Memory B cell (primary cell): Measurements from ENCODE around the gene TNFSF13B.
"Not testable (repeated sequence)": the region's sequence is repeated elsewhere in the genome, so short reads cannot be mapped to it uniquely, and the experiment has no call there.

Source experiments
- ATAC-seq: fragments of 150-1000 bp; cut with Tn5 transposase; 2 replicates; pipeline ENCODE4 v1.10.0; 2021; ENCODE audit warnings: low read depth, mild to moderate bottlenecking, moderate library complexity
- DNase-seq, 2 donors: peaks; one replicate each; pipeline ENCODE4 v3.0.0; 2022; ENCODE audit warnings: low spot score in 2 of 2
- H3K27ac Mint-ChIP-seq: one replicate; pipeline ENCODE4 v1.8.0; 2022; ENCODE audit warnings: mild to moderate bottlenecking, moderate library complexity, mixed read lengths
- H3K27me3 Mint-ChIP-seq: one replicate; pipeline ENCODE4 v1.8.0; 2022; ENCODE audit warnings: mixed read lengths
- H3K36me3 Mint-ChIP-seq: one replicate; pipeline ENCODE4 v1.8.0; 2022; ENCODE audit warnings: mild to moderate bottlenecking, mixed read lengths
- H3K4me1 Mint-ChIP-seq: one replicate; pipeline ENCODE4 v1.8.0; 2022; ENCODE audit warnings: mixed read lengths
- H3K4me3 Mint-ChIP-seq: one replicate; pipeline ENCODE4 v1.8.0; 2022; ENCODE audit warnings: mild to moderate bottlenecking, moderate library complexity, mixed read lengths
- H3K9me3 Mint-ChIP-seq: one replicate; pipeline ENCODE4 v1.8.0; 2022; ENCODE audit warnings: mixed read lengths

Gene TNFSF13B

DNA sequence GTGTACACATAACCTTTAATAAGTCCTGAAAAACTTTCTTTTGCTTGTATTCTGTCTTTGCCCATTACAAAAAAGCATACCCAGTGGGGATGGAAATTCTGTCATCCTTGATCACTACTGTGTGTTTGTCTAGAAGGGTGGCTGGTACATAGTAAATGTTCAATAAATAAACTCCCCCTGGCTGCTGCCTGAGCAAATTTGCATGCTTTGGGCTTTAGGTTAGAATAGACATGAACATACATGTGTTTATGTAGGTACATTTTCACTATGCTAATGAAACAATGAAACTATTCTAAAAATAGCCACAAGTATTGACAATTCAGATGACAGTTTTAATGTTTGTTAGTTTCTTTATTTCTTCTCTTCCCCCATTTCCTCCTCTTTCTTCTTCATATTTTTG is 36.1 kb downstream of the TNFSF13B start:
- Mint-ChIP-seq H3K9me3 (peaks cover 5% of the 10 kb centered on the region), H3K27ac (no peak overlapping the region), H3K4me1 (no peaks in the 10 kb centered on the region), H3K27me3 (no peaks in the 10 kb centered on the region), H3K4me3 (no peak overlapping the region), H3K36me3 (peaks cover 5% of the 10 kb centered on the region)
- DNase-seq: no peak
- ATAC-seq: no peak

- DNase-seq: no peak
- peaks cover 5% of the 10 kb centered on the region for H3K36me3 Mint-ChIP-seq
Measured at GRCh38 chr13:108306860-108307259, 37.3 kb downstream of the TNFSF13B start.

DNA sequence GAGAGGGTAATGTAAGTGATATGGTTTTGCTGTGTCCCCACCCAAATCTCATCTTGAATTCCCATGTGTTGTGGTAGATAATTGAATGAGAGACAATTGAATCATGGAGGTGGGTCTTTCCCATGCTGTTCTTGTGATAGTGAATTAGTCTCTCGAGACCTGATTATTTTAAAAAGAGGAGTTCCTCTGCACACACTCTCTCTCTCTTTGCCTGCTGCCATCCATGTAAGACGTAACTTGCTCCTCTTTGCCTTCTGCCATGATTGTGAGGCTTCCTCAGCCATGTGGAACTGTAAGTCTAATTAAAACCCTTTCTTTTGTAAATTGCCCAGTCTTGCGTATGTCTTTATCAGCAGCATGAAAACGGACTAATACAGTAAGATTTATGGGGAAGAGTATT is 42.1 kb downstream of the TNFSF13B start:
- not testable (repeated sequence) for H3K4me3 Mint-ChIP-seq, H3K27me3 Mint-ChIP-seq, H3K27ac Mint-ChIP-seq, ATAC-seq, H3K36me3 Mint-ChIP-seq, DNase-seq
- H3K9me3 Mint-ChIP-seq: peaks cover 10% of the 10 kb centered on the region
- peaks cover 17% of the 10 kb centered on the region for H3K4me1 Mint-ChIP-seq

More at GRCh38 chr13:108306860-108307259, 37.3 kb downstream of the TNFSF13B start:
- no peak overlapping the region for H3K27ac Mint-ChIP-seq
- H3K27me3 Mint-ChIP-seq: no peaks in the 10 kb centered on the region
- H3K4me3 Mint-ChIP-seq: no peak overlapping the region
- peaks cover 8% of the 10 kb centered on the region for H3K9me3 Mint-ChIP-seq
- no peak for ATAC-seq
- H3K4me1 Mint-ChIP-seq: no peaks in the 10 kb centered on the region

DNA sequence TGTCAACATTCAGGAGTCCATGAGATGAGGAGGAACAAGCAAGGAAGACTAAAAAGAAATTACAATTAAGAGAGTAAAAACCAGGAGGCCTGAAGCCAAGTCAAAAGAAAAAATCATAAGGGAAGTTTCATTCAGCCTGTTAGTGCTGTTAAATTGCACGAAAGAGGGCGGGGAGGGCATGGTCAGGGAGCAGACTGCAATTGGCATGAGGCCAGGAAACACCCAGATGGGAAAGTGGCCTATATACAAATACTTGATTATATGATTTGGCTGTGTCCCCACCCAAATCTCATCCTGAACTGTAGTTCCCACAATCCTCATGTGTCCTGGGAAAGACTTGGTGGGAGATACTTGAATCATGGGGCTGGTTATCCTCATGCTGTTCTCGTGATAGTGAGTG is 43.9 kb downstream of the TNFSF13B start:
- H3K9me3 Mint-ChIP-seq: peaks cover 10% of the 10 kb centered on the region
- H3K27ac Mint-ChIP-seq: no peak overlapping the region
- peaks cover 5% of the 10 kb centered on the region for H3K36me3 Mint-ChIP-seq
- no peak overlapping the region for H3K4me3 Mint-ChIP-seq
- ATAC-seq (no peak), DNase-seq (no peak)
- no peaks in the 10 kb centered on the region for H3K27me3 Mint-ChIP-seq
- H3K4me1 Mint-ChIP-seq: peaks cover 17% of the 10 kb centered on the region

DNA sequence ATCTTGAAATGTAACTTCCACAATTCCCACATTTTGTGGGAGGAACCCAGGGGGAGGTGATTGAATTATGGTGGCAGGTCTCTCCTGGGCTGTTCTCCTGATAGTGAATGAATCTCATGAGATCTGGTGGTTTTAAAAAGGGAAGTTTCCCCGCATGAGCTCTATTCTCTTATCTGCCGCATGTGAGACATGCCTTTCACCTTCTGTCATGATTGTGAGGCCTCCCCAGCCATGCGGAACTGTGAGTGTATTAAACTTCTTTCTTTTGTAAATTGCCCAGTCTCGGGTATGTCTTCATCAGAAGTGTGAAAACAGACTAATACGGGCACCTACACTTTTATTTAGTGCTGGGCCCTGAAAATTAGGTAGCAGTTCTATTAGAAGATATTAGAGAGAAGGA is 45.8 kb downstream of the TNFSF13B start:
- Mint-ChIP-seq H3K36me3 (no peaks in the 10 kb centered on the region), H3K27me3 (peaks cover 4% of the 10 kb centered on the region), H3K27ac (peak overlapping the region; percentile 8), H3K4me3 (no peak overlapping the region), H3K9me3 (peaks cover 5% of the 10 kb centered on the region), H3K4me1 (peaks cover 17% of the 10 kb centered on the region)
- peak; percentile 95 for ATAC-seq
- peak in 1 of 2 donors; percentile 27 for DNase-seq

DNA sequence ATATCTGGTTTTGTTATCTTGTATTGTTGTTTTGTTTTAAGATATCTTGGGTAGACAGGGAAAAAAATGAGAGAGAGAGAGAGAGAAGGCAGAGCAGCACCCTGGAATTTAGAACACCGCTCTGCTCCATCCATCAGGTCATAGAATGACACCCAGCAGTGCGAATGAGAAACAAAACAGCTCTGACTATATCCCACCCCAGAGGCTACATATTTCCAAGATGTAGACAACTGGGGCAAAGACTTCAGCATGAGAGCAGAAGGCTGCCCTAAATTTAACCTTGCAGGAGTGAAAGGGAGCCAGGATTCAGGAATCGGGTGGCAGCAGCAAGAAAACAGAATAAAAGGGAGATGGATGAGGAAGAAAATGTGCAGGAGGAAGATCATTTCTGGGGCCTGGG is 46.5 kb downstream of the TNFSF13B start:
- Mint-ChIP-seq H3K27ac (no peak overlapping the region), H3K9me3 (peaks cover 5% of the 10 kb centered on the region), H3K4me3 (no peak overlapping the region), H3K36me3 (no peaks in the 10 kb centered on the region), H3K27me3 (peaks cover 4% of the 10 kb centered on the region), H3K4me1 (peaks cover 17% of the 10 kb centered on the region)
- no peak for ATAC-seq
- no peak for DNase-seq

DNA sequence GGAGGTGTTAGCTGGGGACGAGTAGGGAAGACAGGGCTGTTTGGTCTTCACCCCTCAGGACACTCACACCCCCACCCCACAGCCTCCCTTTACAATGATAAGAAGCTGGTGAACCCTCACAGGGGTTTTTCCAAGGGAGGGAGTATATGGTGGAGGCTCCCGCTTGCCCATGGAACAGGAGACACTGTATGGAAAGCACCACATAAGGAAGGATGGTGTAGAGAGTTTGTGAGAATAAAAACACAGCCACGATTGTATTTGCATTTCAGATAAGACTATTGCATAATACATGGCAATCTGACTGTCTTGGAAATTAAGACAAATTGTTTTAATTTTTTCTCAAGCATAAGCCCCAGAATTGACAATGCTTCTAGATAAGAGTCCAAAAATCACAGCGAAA is 46.9 kb downstream of the TNFSF13B start:
- ATAC-seq (no peak), DNase-seq (no peak)
- H3K9me3 Mint-ChIP-seq: peaks cover 5% of the 10 kb centered on the region
- no peaks in the 10 kb centered on the region for H3K36me3 Mint-ChIP-seq
- H3K27ac Mint-ChIP-seq: no peak overlapping the region
- peaks cover 17% of the 10 kb centered on the region for H3K4me1 Mint-ChIP-seq
- H3K27me3 Mint-ChIP-seq: peaks cover 4% of the 10 kb centered on the region
- no peak overlapping the region for H3K4me3 Mint-ChIP-seq

- DNase-seq: peak in 1 of 2 donors; percentile 21
- Mint-ChIP-seq H3K4me3 (no peak overlapping the region), H3K9me3 (no peaks in the 10 kb centered on the region), H3K27me3 (peaks cover 4% of the 10 kb centered on the region), H3K36me3 (no peaks in the 10 kb centered on the region), H3K27ac (no peak overlapping the region), H3K4me1 (peaks cover 7% of the 10 kb centered on the region)
- peak; percentile 74 for ATAC-seq
Measured at GRCh38 chr13:108322206-108322824, 52.8 kb downstream of the TNFSF13B start.

DNA sequence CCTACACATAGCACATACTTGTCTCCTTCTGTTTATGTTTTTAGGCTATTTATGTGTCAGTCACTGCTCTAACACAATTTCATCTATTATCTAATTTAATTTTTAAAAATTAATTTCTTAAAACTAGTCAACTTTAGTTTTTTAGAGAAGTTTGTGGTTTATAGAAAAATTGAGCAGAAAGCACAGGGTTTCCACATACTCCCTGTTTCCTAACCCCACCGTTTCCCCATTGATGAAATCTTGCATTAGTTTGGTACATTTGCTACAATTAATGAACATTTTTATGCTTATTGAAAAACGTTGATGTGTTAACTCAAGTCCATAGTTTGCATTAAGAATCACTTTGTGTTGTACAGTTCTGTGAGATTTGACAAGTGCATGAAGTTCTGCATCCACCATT is 53.5 kb downstream of the TNFSF13B start:
- Mint-ChIP-seq H3K9me3 (no peaks in the 10 kb centered on the region), H3K36me3 (no peaks in the 10 kb centered on the region), H3K4me3 (no peak overlapping the region), H3K27ac (no peak overlapping the region), H3K4me1 (peaks cover 7% of the 10 kb centered on the region), H3K27me3 (peaks cover 4% of the 10 kb centered on the region)
- ATAC-seq (no peak), DNase-seq (no peak)

DNA sequence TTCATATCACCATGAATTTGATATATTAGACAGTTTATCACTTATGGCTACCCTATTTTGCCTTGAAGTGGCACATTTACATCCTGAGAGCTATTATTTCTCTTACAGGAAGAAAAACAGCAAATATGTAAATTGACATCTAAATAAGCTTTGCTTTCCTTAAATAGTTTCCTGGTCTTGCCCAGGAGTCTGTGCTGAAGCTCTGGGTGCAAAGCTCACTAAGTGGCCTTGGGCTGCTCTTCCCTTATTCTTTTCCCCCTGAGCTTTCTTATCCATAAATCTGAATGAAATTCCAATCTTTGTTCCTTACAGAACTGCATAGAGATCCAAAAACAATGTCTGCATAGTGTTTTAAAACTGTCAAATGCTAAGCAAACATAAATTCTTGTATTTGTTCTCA is 56.3 kb downstream of the TNFSF13B start:
- Mint-ChIP-seq H3K9me3 (no peaks in the 10 kb centered on the region), H3K36me3 (no peaks in the 10 kb centered on the region), H3K4me3 (peak overlapping the region; percentile 22), H3K4me1 (peaks cover 7% of the 10 kb centered on the region), H3K27me3 (peaks cover 5% of the 10 kb centered on the region), H3K27ac (peak overlapping the region; percentile 78)
- ATAC-seq: no peak
- DNase-seq: no peak

GRCh38 chr13:108326309-108326708 is 56.8 kb downstream of the TNFSF13B start:
- DNase-seq: peak in 1 of 2 donors; percentile 5
- peak; percentile 80 for ATAC-seq
- Mint-ChIP-seq H3K27ac (peak overlapping the region; percentile 78), H3K36me3 (no peaks in the 10 kb centered on the region), H3K27me3 (peaks cover 5% of the 10 kb centered on the region), H3K4me3 (no peak overlapping the region), H3K4me1 (peaks cover 7% of the 10 kb centered on the region), H3K9me3 (no peaks in the 10 kb centered on the region)

DNA sequence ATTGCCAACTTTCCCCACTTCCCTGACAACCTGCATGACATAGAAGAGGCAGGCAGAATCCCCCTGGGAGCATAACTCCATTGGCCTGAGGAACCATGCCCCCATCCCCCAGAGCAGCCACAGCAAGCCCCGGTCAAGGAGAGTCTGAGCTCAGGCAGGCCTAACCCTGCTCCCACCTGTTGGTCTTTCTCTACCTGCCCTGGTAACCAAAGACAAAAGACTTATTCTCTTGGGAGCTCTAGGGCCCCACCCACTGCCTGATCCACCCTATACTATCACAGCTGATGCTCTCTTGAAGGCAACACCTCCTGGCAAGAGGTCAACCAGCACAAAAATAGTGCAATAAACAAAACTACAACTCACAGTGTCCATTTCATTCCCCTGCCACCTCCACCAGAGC is 59.3 kb downstream of the TNFSF13B start:
- no peak overlapping the region for H3K4me3 Mint-ChIP-seq
- peaks cover 7% of the 10 kb centered on the region for H3K4me1 Mint-ChIP-seq
- ATAC-seq: no peak
- H3K36me3 Mint-ChIP-seq: no peaks in the 10 kb centered on the region
- H3K27ac Mint-ChIP-seq: no peak overlapping the region
- H3K9me3 Mint-ChIP-seq: peaks cover 1% of the 10 kb centered on the region
- DNase-seq: no peak
- H3K27me3 Mint-ChIP-seq: peaks cover 5% of the 10 kb centered on the region

DNA sequence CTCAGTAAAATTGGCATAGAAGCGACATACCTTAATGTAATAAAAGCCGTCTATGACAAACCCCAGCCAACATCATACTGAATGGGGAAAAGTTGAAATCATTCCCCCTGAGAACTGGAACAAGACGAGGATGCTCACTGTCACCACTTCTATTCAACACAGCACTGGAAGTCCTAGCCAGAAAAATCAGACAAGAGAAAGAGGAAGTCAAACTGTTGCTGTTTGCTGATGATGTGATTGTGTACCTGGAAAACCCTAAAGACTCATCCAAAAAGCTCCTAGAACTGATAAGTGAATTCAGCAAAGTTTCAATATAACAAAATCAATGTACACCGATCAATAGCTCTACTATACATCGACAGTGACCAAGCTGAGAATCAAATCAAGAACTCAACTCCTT is 63.3 kb downstream of the TNFSF13B start:
- Mint-ChIP-seq H3K27ac (no peak overlapping the region), H3K9me3 (peaks cover 2% of the 10 kb centered on the region), H3K27me3 (peaks cover 7% of the 10 kb centered on the region), H3K4me3 (no peak overlapping the region), H3K4me1 (no peaks in the 10 kb centered on the region), H3K36me3 (no peaks in the 10 kb centered on the region)
- ATAC-seq (no peak), DNase-seq (no peak)

GRCh38 chr13:108342369-108343289 is 73.1 kb downstream of the TNFSF13B start:
- H3K27ac Mint-ChIP-seq: no peak overlapping the region
- ATAC-seq (no peak), DNase-seq (no peak)
- no peaks in the 10 kb centered on the region for H3K36me3 Mint-ChIP-seq
- peaks cover 3% of the 10 kb centered on the region for H3K27me3 Mint-ChIP-seq
- H3K4me1 Mint-ChIP-seq: peaks cover 2% of the 10 kb centered on the region
- H3K9me3 Mint-ChIP-seq: no peaks in the 10 kb centered on the region
- no peak overlapping the region for H3K4me3 Mint-ChIP-seq
